ENCODE results near the gene ITGA7. TPM values are rescaled to one million over a fixed set of nuclear protein-coding genes. Genes with fewer than 3 reads are reported as not detected.

ITGA7 gene
- total RNA-seq, 1 donor from 2014 or later, result 14.7 TPM

- Histone ChIP-seq H3K27me3 (no peaks in the 10 kb centered on the region), H3K4me1 (peaks cover 15% of the 10 kb centered on the region), H3K36me3 (no peaks in the 10 kb centered on the region), H3K4me3 (peak within 1 kb of the TSS; percentile 65), H3K27ac (peak within 1 kb of the TSS; percentile 42), H3K9me3 (no peaks in the 10 kb centered on the region)
- no peak for TF ChIP-seq CTCF (IDR thresholded peaks at IDR 0.05)
- intact Hi-C loops (cut with DNase I), result loop anchor here (10.0 kb wide), 1 partner anchor 52 kb away; no protein-coding TSS in a partner anchor
- ATAC-seq (peak; percentile 53), DNase-seq (peak; percentile 83)
These were observed 35.2 kb upstream of the ITGA7 start, which contains the start of gene GDF11 for GRCh38 chr12:55742719-55743405. Gene GDF11 (plus strand): TSS chr12:55743122. CDS start chr12:55743317, 195 bp downstream.

- H3K4me3 ChIP-seq, result peak overlapping the region; percentile 36
- H3K36me3 ChIP-seq, result no peaks in the 10 kb centered on the region
- intact Hi-C loops (cut with DNase I), result loop anchor here (10.0 kb wide), 1 partner anchor 53 kb away; no protein-coding TSS in a partner anchor
- ATAC-seq (no peak), DNase-seq (no peak)
- H3K27me3 ChIP-seq, result no peaks in the 10 kb centered on the region
- no peak for TF ChIP-seq CTCF (IDR thresholded peaks at IDR 0.05)
- H3K9me3 ChIP-seq, result no peaks in the 10 kb centered on the region
- peaks cover 18% of the 10 kb centered on the region for H3K4me1 ChIP-seq
- no peak overlapping the region for H3K27ac ChIP-seq
These were observed 34.4 kb upstream of the ITGA7 start for GRCh38 chr12:55741931-55742680.

- no peak for TF ChIP-seq CTCF (IDR thresholded peaks at IDR 0.05)
- peaks cover 14% of the 10 kb centered on the region for H3K4me1 ChIP-seq
- ATAC-seq (no peak), DNase-seq (no peak)
- H3K27me3 ChIP-seq, result no peaks in the 10 kb centered on the region
- H3K9me3 ChIP-seq, result no peaks in the 10 kb centered on the region
- H3K4me3 ChIP-seq, result peak overlapping the region; percentile 58
- H3K27ac ChIP-seq, result no peak overlapping the region
- intact Hi-C loops (cut with DNase I), result no loop called here
- H3K36me3 ChIP-seq, result no peaks in the 10 kb centered on the region
These were observed 31.3 kb upstream of the ITGA7 start for GRCh38 chr12:55739025-55739378.

GRCh38 chr12:55738123-55739024 lies 30.7 kb upstream of the ITGA7 start:
- Histone ChIP-seq H3K4me1 (peaks cover 9% of the 10 kb centered on the region), H3K27ac (peak overlapping the region; percentile 78)
- intact Hi-C loops (cut with DNase I), result no loop called here

More at GRCh38 chr12:55738123-55739024, 30.7 kb upstream of the ITGA7 start:
- peak overlapping the region; percentile 58 for H3K4me3 ChIP-seq
- no peaks in the 10 kb centered on the region for H3K27me3 ChIP-seq
- no peaks in the 10 kb centered on the region for H3K9me3 ChIP-seq
- ATAC-seq (peak; percentile 78), DNase-seq (peak; percentile 87)
- peak; percentile 88 for TF ChIP-seq CTCF (IDR thresholded peaks at IDR 0.05)
- no peaks in the 10 kb centered on the region for H3K36me3 ChIP-seq
